K562 (cell line): ENCODE measurements around the gene NALF2. TPM values are rescaled to one million over a fixed set of nuclear protein-coding genes. Genes with fewer than 3 reads are reported as not detected.

ENCODE experiments used
- ATAC-seq: fragments of 200-7000 bp; cut with Tn5 transposase; 3 replicates; pipeline ENCODE4 v1.9.1; 2020; ENCODE audit warnings: moderate library complexity
- BruUV-seq: library from RNA; stranded (reverse); fragments of 400-500 nt; replicated peaks from 2 replicates; lab custom pipeline; 2021; lab: Mats Ljungman, UMichigan
- CTCF ChIA-PET: fragments of 300-600 bp; formaldehyde crosslinking; extraction: SDS; loops from one replicate; lab custom pipeline; 2021; ENCODE audit warnings: low intra/inter-chr PET ratio; lab: Yijun Ruan, JAX
- POLR2A ChIA-PET: fragments of 300-600, 350-650 bp; sonication (Branson Sonifier 250); formaldehyde crosslinking; extraction: SDS; loops from one replicate; lab custom pipeline; 2021; ENCODE audit warnings: antibody characterized with exemption, inconsistent platforms; lab: Yijun Ruan, JAX
- DNase-seq, 4 experiments: peaks; one replicate each; pipeline versions ENCODE4 v3.0.0 to v3.0.0-alpha.2; 2011 to 2018; ENCODE audit warnings: low spot score in 3 of 4, mixed read lengths in 3 of 4; ENCODE audit errors: extremely low read depth in 1 of 4
- FAIRE-seq: peaks from 2 replicates; lab custom pipeline; 2011; peaks lifted over from hg19 to GRCh38; lab: Jason Lieb, UNC
- H2AFZ ChIP-seq: 2 replicates; pipeline ENCODE4 v1.6.0; 2011; ENCODE audit warnings: low read depth, low read length, control low read depth, inconsistent platforms
- H3K27ac ChIP-seq: fragments of 200-600 bp; 3 replicates; pipeline ENCODE4 v1.8.0; 2011; ENCODE audit warnings: low read depth, mild to moderate bottlenecking, control low read depth, inconsistent platforms, low read length, moderate library complexity, mixed read lengths; ENCODE audit errors: extremely low read depth
- H3K27me3 ChIP-seq, 2 experiments: fragments of 300-600 bp in 1 of 2; 2 replicates in 1 of 2; 3 replicates in 1 of 2; pipeline versions ENCODE4 v1.6.0 to v1.8.0; 2011; ENCODE audit warnings: inconsistent platforms in 2 of 2, low read length in 2 of 2, mild to moderate bottlenecking in 1 of 2, mixed read lengths in 1 of 2, moderate library complexity in 1 of 2; ENCODE audit not compliant: control insufficient read depth in 2 of 2, insufficient read depth in 2 of 2
- H3K36me3 ChIP-seq: fragments of 300-600 bp; 3 replicates; pipeline ENCODE4 v1.8.0; 2011; ENCODE audit warnings: mild to moderate bottlenecking, low read length, inconsistent platforms; ENCODE audit not compliant: control insufficient read depth, insufficient read depth
- H3K4me1 ChIP-seq, 2 experiments: fragments of 200-600 bp in 1 of 2; replicated peaks in 1 of 2; 2 replicates in 1 of 2; 3 replicates in 1 of 2; pipeline versions ENCODE4 v1.5.1 to v1.8.0; 2011; ENCODE audit warnings: inconsistent platforms in 2 of 2, low read length in 2 of 2, mild to moderate bottlenecking in 1 of 2, mixed read lengths in 1 of 2, moderate library complexity in 1 of 2; ENCODE audit not compliant: control insufficient read depth in 2 of 2, insufficient read depth in 2 of 2
- H3K4me2 ChIP-seq: 2 replicates; pipeline ENCODE4 v1.6.1; 2011; ENCODE audit warnings: low read length, control low read depth, inconsistent platforms, mixed read lengths; ENCODE audit not compliant: insufficient read depth
- H3K4me3 ChIP-seq: fragments of 200-600 bp; sonication (generic), shearing (Covaris generic); 2 replicates; pipeline ENCODE4 v1.5.1; 2016; ENCODE audit warnings: control low read depth, inconsistent platforms
- H3K79me2 ChIP-seq: fragments of 200-600 bp; 3 replicates; pipeline ENCODE4 v1.8.0; 2011; ENCODE audit warnings: low read length, inconsistent platforms; ENCODE audit not compliant: control insufficient read depth, insufficient read depth
- H3K9ac ChIP-seq, 2 experiments: 2 replicates each; pipeline versions ENCODE4 v1.6.0 to v1.6.1; 2011; ENCODE audit warnings: low read depth in 2 of 2, low read length in 2 of 2, control low read depth in 1 of 2, inconsistent platforms in 1 of 2, mild to moderate bottlenecking in 1 of 2, mixed read lengths in 1 of 2; ENCODE audit not compliant: insufficient read depth in 1 of 2
- H3K9me1 ChIP-seq: one replicate; pipeline ENCODE4 v1.6.0; 2011; ENCODE audit warnings: inconsistent platforms, mild to moderate bottlenecking, low read length, moderate library complexity; ENCODE audit not compliant: control insufficient read depth, insufficient read depth
- H3K9me3 ChIP-seq: replicated peaks from 2 replicates; pipeline ENCODE4 v1.5.1; 2011; ENCODE audit warnings: low read depth, low read length, inconsistent platforms; ENCODE audit not compliant: control insufficient read depth, insufficient read depth
- H4K20me1 ChIP-seq: replicated peaks from 2 replicates; pipeline ENCODE4 v1.6.1; 2011; ENCODE audit warnings: low read length, inconsistent platforms, mixed read lengths; ENCODE audit not compliant: control insufficient read depth, insufficient read depth
- BRCA1 ChIP-seq, 2 experiments: fragments of 450-650 bp in 1 of 2; sonication (generic) in 1 of 2; formaldehyde crosslinking in 1 of 2; IDR thresholded peaks; 2 replicates each; pipeline versions ENCODE4 v1.5.0 to v1.6.1; 2017 to 2020; ENCODE audit warnings: mild to moderate bottlenecking in 1 of 2, missing genetic modification reagents in 1 of 2
- CTCFL ChIP-seq: IDR thresholded peaks from 2 replicates; pipeline ENCODE4 v1.6.1; 2011; ENCODE audit warnings: borderline replicate concordance, low read depth, mild to moderate bottlenecking, moderate library complexity, low read length; ENCODE audit not compliant: insufficient read depth, poor library complexity, severe bottlenecking
- HOMEZ ChIP-seq: fragments of 250-450 bp; sonication (Bioruptor Pico); IDR thresholded peaks from 2 replicates; pipeline ENCODE4 v1.4.0; 2020; ENCODE audit warnings: mild to moderate bottlenecking, moderate library complexity
- L3MBTL2 ChIP-seq: fragments of 450-650 bp; IDR thresholded peaks from 2 replicates; pipeline ENCODE4 v1.6.1; 2016; ENCODE audit warnings: mild to moderate bottlenecking, moderate library complexity
- MAFF ChIP-seq: IDR thresholded peaks from 2 replicates; pipeline ENCODE4 v1.6.1; 2012; ENCODE audit warnings: low read length, improper control_type of control experiment
- MXI1 ChIP-seq: IDR thresholded peaks from 2 replicates; pipeline ENCODE4 v1.6.1; 2011; ENCODE audit warnings: low read depth, mild to moderate bottlenecking, improper control_type of control experiment, low read length
- PML ChIP-seq: IDR thresholded peaks from 2 replicates; pipeline ENCODE4 v1.6.1; 2012; ENCODE audit warnings: low read length, inconsistent platforms
- ZNF584 ChIP-seq: fragments of 200-800 bp; sonication (Bioruptor generic); IDR thresholded peaks from 2 replicates; pipeline ENCODE4 v1.6.1; 2016; ENCODE audit warnings: low read depth, mild to moderate bottlenecking, missing genetic modification characterization, missing compliant biosample characterization
- ZNF75A ChIP-seq: fragments of 450-650 bp; formaldehyde crosslinking; IDR thresholded peaks from 2 replicates; pipeline ENCODE4 v1.4.0; 2020; ENCODE audit warnings: mild to moderate bottlenecking
- WGBS: fragments of 100-300 bp; shearing (Covaris generic); methylation state at CpG from one replicate; pipeline ENCODE4 v1.1.6; 2016; ENCODE audit warnings: low coverage, mixed read lengths; ENCODE audit not compliant: insufficient coverage; ENCODE audit errors: missing lambda C conversion rate; 5-methylcytosine and 5-hydroxymethylcytosine counted together
- in situ Hi-C: fragments of 300-500 bp; cut with MboI; formaldehyde crosslinking; loops from 4 replicates; pipeline ENCODE4 v1.15.0; 2018; ENCODE audit warnings: inconsistent platforms, mixed read lengths
- intact Hi-C: fragments of 100-400 bp; cut with micrococcal nuclease; formaldehyde crosslinking; loops from 2 replicates; pipeline ENCODE4 v1.14.2; 2022
- polyA plus RNA-seq, 8 experiments: library from polyadenylated mRNA; depleted of rRNA in 4 of 8; stranded (reverse) in 5 of 8; unstranded in 3 of 8; fragments of >200 nt; fragmentation: Nextera tagmentation in 2 of 8; fragmentation: Illumina TruSeq in 1 of 8; extraction: Ambion mirVana in 2 of 8; extraction: Trizol in 1 of 8; gene quantifications; 2 replicates each; pipeline versions ENCODE4 v1.2.1 to v1.2.3, GENCODE V29; 2011 to 2014; ENCODE audit warnings: inconsistent platforms in 1 of 8, missing spikeins in 1 of 8
- total RNA-seq, 7 experiments: library from RNA; depleted of rRNA in 6 of 7; stranded (reverse); fragments of >200 nt in 6 of 7; fragmentation: Illumina TruSeq in 2 of 7; extraction: Trizol in 2 of 7; gene quantifications; 2 replicates each; pipeline versions ENCODE4 v1.2.1 to v1.2.3, GENCODE V29; 2011 to 2021; ENCODE audit warnings: low replicate concordance in 1 of 7

The NALF2 gene
- total and polyA plus RNA-seq, 9 of the 15 experiments (the other 6 are each of a cell fraction or from before 2014, with no cell fraction given): not detected

- TF ChIP-seq ZNF584 (CRISPR knock-in tag): no peak
- no peak for TF ChIP-seq L3MBTL2
- TF ChIP-seq ZNF75A: no peak
- TF ChIP-seq MXI1: no peak
- TF ChIP-seq HOMEZ (CRISPR knock-in tag): no peak
These were observed 6.1 kb downstream of the NALF2 start (continued) for GRCh38 chrX:69510137-69510715.

- no peak overlapping the region for H3K9ac ChIP-seq
- H3K79me2 ChIP-seq: no peaks in the 10 kb centered on the region
- in situ Hi-C loops (no loop called here), intact Hi-C loops (no loop called here)
- FAIRE-seq (no peak), ATAC-seq (no peak), DNase-seq (no peak)
- BruUV-seq: no TSS peak
- 0% methylated on average over 2 of the region's 3 CpGs for WGBS
- no peak overlapping the region for H2AFZ ChIP-seq
- no peaks in the 10 kb centered on the region for H3K27me3 ChIP-seq
- no peaks in the 10 kb centered on the region for H4K20me1 ChIP-seq
- no peaks in the 10 kb centered on the region for H3K9me3 ChIP-seq
- no peaks in the 10 kb centered on the region for H3K4me1 ChIP-seq
- ChIA-PET POLR2A (no interaction called here), CTCF (no interaction called here)
- H3K4me2 ChIP-seq: no peak overlapping the region
- TF ChIP-seq MAFF (no peak), CTCFL (no peak), BRCA1 (IDR thresholded peaks at IDR 0.05) (no peak), BRCA1 (CRISPR knock-in tag; IDR thresholded peaks at IDR 0.05) (no peak), PML (no peak)
- no peaks in the 10 kb centered on the region for H3K36me3 ChIP-seq
- H3K27ac ChIP-seq: no peak overlapping the region
- no peak overlapping the region for H3K4me3 ChIP-seq
- no peaks in the 10 kb centered on the region for H3K9me1 ChIP-seq
These were observed 6.9 kb downstream of the NALF2 start for GRCh38 chrX:69510914-69511513.
